DND-41 (cell line): ENCODE measurements around the gene FOXP1.

Source experiments
- ATAC-seq: fragments of 200-7000 bp; cut with Tn5 transposase; 3 replicates; pipeline ENCODE4 v1.9.1; 2021; ENCODE audit warnings: low read depth; ENCODE audit not compliant: insufficient read depth
- DNase-seq: peaks from one replicate; pipeline ENCODE4 v3.0.0-alpha.2; 2020
- H2AFZ ChIP-seq: 2 replicates; pipeline ENCODE4 v1.6.0; 2012; ENCODE audit warnings: low read depth, low read length
- H3K27ac ChIP-seq: 2 replicates; pipeline ENCODE4 v1.5.1; 2012; ENCODE audit warnings: low read length, inconsistent platforms
- H3K27me3 ChIP-seq: fragments of 200-600 bp; sonication (generic); 2 replicates; pipeline ENCODE4 v1.6.0; 2012; ENCODE audit warnings: low read length, mild to moderate bottlenecking, inconsistent platforms; ENCODE audit not compliant: insufficient read depth, poor library complexity
- H3K36me3 ChIP-seq: 2 replicates; pipeline ENCODE4 v1.5.1; 2012; ENCODE audit warnings: low read length, inconsistent platforms; ENCODE audit not compliant: insufficient read depth
- H3K4me1 ChIP-seq: 2 replicates; pipeline ENCODE4 v1.5.1; 2012; ENCODE audit warnings: mild to moderate bottlenecking, low read length; ENCODE audit not compliant: insufficient read depth
- H3K4me2 ChIP-seq: 2 replicates; pipeline ENCODE4 v1.6.0; 2012; ENCODE audit warnings: mild to moderate bottlenecking, moderate library complexity, low read length, inconsistent platforms; ENCODE audit not compliant: insufficient read depth
- H3K4me3 ChIP-seq, 2 experiments: fragments of 200-600 bp in 1 of 2; shearing (Covaris generic) in 1 of 2; 2 replicates each; pipeline ENCODE4 v1.5.1; 2012 to 2016; ENCODE audit warnings: inconsistent platforms in 2 of 2, low read length in 2 of 2, mild to moderate bottlenecking in 2 of 2, low read depth in 1 of 2, moderate library complexity in 1 of 2
- H3K79me2 ChIP-seq: 2 replicates; pipeline ENCODE4 v1.6.0; 2012; ENCODE audit warnings: low read length, inconsistent platforms; ENCODE audit not compliant: insufficient read depth
- H3K9ac ChIP-seq: 2 replicates; pipeline ENCODE4 v1.6.0; 2012; ENCODE audit warnings: low read depth, mild to moderate bottlenecking, inconsistent platforms, low read length, moderate library complexity
- H3K9me3 ChIP-seq: 2 replicates; pipeline ENCODE4 v1.5.1; 2012; ENCODE audit warnings: low read length, moderate library complexity, mild to moderate bottlenecking, inconsistent platforms; ENCODE audit not compliant: insufficient read depth, severe bottlenecking
- H4K20me1 ChIP-seq: 2 replicates; pipeline ENCODE4 v1.6.0; 2012; ENCODE audit warnings: low read length; ENCODE audit not compliant: insufficient read depth
- CTCF ChIP-seq: IDR thresholded peaks from 2 replicates; pipeline ENCODE4 v1.5.1; 2012; ENCODE audit warnings: borderline replicate concordance, low read length, moderate library complexity, mild to moderate bottlenecking; ENCODE audit not compliant: poor library complexity, severe bottlenecking; ENCODE audit errors: extremely low read depth
- EZH2 ChIP-seq: IDR thresholded peaks from 3 replicates; pipeline ENCODE4 v1.6.1; 2012; ENCODE audit warnings: borderline replicate concordance, low read depth, mild to moderate bottlenecking, moderate library complexity, low read length, inconsistent platforms; ENCODE audit not compliant: severe bottlenecking

FOXP1 gene

DNA sequence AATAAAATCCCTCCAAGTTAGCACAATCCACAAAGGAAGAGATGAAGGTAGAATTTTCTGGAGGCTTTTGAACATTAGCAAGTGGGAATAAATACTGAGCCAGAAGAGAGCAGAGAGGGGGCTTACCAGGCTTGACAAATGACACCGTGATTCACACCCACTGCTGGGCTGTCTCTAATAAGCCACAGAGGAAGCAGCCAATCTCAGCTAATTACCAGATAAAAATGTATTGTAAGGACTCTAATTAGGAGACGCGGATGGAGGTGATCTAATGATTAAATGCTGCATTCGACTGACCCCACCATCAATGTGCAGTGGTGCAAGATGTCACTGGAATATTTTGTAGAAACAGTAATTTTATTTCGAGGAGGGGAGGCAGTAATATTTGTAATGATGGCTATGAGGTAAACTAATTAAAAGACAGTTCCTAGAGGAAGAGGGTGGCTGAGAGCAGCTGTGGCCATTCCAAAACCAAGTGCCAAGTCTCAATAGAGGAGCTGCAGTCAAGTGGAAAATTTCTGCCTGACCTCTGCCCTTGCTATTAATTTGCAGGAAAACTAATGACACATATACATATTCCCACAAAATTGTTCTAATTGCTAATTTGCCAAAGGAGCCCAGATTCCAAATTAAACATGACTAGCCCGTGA, 602.2 kb downstream of the FOXP1 start:
- Histone ChIP-seq H2AFZ (no peak overlapping the region), H3K4me1 (peaks cover 3% of the 10 kb centered on the region; the same call in 1 of the 2 replicates), H3K9ac (no peak overlapping the region), H3K79me2 (peaks cover 8% of the 10 kb centered on the region; the same call in 1 of the 2 replicates), H3K27ac (peak overlapping the region; percentile 6; the same call in 1 of the 2 replicates), H3K4me3 (no peak overlapping the region), H3K4me2 (no peak overlapping the region), H3K27me3 (no peaks in the 10 kb centered on the region), H4K20me1 (no peaks in the 10 kb centered on the region), H3K9me3 (no peaks in the 10 kb centered on the region), H3K36me3 (peaks cover 82% of the 10 kb centered on the region)
- DNase-seq: no peak
- ATAC-seq: no peak
- TF ChIP-seq CTCF (no peak), EZH2 (no peak)

DNA sequence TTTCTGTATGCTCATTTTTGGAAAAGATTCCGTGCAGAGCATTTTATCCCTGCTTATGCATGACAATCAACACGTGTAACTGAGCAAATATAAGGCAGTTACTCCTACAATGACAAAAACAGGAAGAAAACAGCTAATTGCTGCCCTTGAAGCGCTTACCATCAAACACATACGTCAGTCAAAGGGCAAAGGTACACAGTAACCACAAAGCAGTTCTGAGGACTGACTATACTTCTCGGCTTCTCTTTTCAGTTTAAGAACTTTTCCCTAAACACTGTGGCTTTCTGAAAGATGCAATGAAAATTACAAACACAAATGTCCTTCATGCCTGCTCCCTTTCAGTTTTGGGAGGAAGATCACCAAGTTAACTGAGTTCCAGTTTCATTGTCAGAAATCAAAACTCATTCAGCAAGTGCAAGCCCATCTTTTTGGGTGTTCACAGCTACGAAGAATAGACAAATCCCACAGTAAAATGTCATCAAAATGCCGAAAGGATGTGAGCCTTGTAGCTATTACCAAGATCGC, 602.8 kb downstream of the FOXP1 start:
- ATAC-seq (peak; percentile 80), DNase-seq (peak; percentile 12)
- Histone ChIP-seq H3K4me3 (no peak overlapping the region), H4K20me1 (no peaks in the 10 kb centered on the region), H2AFZ (no peak overlapping the region), H3K9me3 (no peaks in the 10 kb centered on the region), H3K4me2 (no peak overlapping the region), H3K4me1 (peaks cover 3% of the 10 kb centered on the region; the same call in 1 of the 2 replicates), H3K27ac (peak overlapping the region; percentile 6; the same call in 1 of the 2 replicates), H3K27me3 (no peaks in the 10 kb centered on the region), H3K36me3 (peaks cover 84% of the 10 kb centered on the region), H3K9ac (no peak overlapping the region), H3K79me2 (peaks cover 8% of the 10 kb centered on the region; the same call in 1 of the 2 replicates)
- TF ChIP-seq CTCF: no peak
- TF ChIP-seq EZH2: no peak

- Histone ChIP-seq H3K9me3 (no peaks in the 10 kb centered on the region), H3K4me3 (no peak overlapping the region), H3K4me2 (no peak overlapping the region), H3K79me2 (peaks cover 8% of the 10 kb centered on the region; the same call in 1 of the 2 replicates), H3K4me1 (peaks cover 3% of the 10 kb centered on the region; the same call in 1 of the 2 replicates), H3K27ac (0 out of 2 replicates have a peak overlapping the region, but pooled peaks have one; percentile 18), H3K36me3 (peaks cover 84% of the 10 kb centered on the region), H2AFZ (no peak overlapping the region), H4K20me1 (no peaks in the 10 kb centered on the region), H3K9ac (no peak overlapping the region), H3K27me3 (no peaks in the 10 kb centered on the region)
- ATAC-seq: no peak
- no peak for DNase-seq
- TF ChIP-seq EZH2 (no peak), CTCF (no peak)
Measured at GRCh38 chr3:70979983-70980645, 603.4 kb downstream of the FOXP1 start.
